Neural progenitor cell (in vitro differentiated cells): ENCODE results near the gene TGM3. TPM values are rescaled to one million over a fixed set of nuclear protein-coding genes. Genes with fewer than 3 reads are reported as not detected.

Experiments used
- DNase-seq: peaks from one replicate; pipeline ENCODE4 v3.0.0-alpha.2; 2016; ENCODE audit warnings: low spot score
- H2AFZ ChIP-seq: fragments of 200-600 bp; sonication (generic); replicated peaks from 2 replicates; pipeline ENCODE4 v1.6.1; 2016; ENCODE audit warnings: antibody characterized with exemption
- H3F3A ChIP-seq: fragments of 200-600 bp; sonication (generic); 2 replicates; pipeline ENCODE4 v1.6.1; 2016; ENCODE audit warnings: antibody characterized with exemption, low read depth
- H3K27ac ChIP-seq: fragments of 200-600 bp; sonication (generic); 2 replicates; pipeline ENCODE4 v1.5.1; 2016; ENCODE audit warnings: mild to moderate bottlenecking
- H3K27me3 ChIP-seq: fragments of 200-600 bp; sonication (generic); 2 replicates; pipeline ENCODE4 v1.6.1; 2016; ENCODE audit warnings: mild to moderate bottlenecking, moderate library complexity
- H3K36me3 ChIP-seq: fragments of 200-600 bp; sonication (generic); 2 replicates; pipeline ENCODE4 v1.5.1; 2016
- H3K4me1 ChIP-seq: fragments of 200-600 bp; sonication (generic); 2 replicates; pipeline ENCODE4 v1.6.1; 2016; ENCODE audit warnings: mixed run types
- H3K4me2 ChIP-seq: fragments of 200-600 bp; sonication (generic); 2 replicates; pipeline ENCODE4 v1.6.1; 2016
- H3K4me3 ChIP-seq: fragments of 200-600 bp; sonication (generic); 2 replicates; pipeline ENCODE4 v1.5.1; 2016
- H3K79me2 ChIP-seq: fragments of 200-600 bp; sonication (generic); 2 replicates; pipeline ENCODE4 v1.6.1; 2016; ENCODE audit warnings: low read depth
- H3K9ac ChIP-seq: fragments of 200-600 bp; sonication (generic); 2 replicates; pipeline ENCODE4 v1.6.1; 2016
- H3K9me3 ChIP-seq: fragments of 200-600 bp; sonication (generic); 2 replicates; pipeline ENCODE4 v1.5.1; 2016; ENCODE audit warnings: low read depth
- H4K20me1 ChIP-seq: fragments of 200-600 bp; sonication (generic); 2 replicates; pipeline ENCODE4 v1.6.1; 2016; ENCODE audit warnings: low read depth
- H3K27ac Mint-ChIP-seq: 3 replicates; pipeline ENCODE4 v1.8.0; 2021; ENCODE audit warnings: mixed read lengths
- H3K27me3 Mint-ChIP-seq: 2 replicates; pipeline ENCODE4 v1.8.0; 2022; ENCODE audit warnings: low read depth, mild to moderate bottlenecking, inconsistent platforms, moderate library complexity, mixed read lengths; ENCODE audit not compliant: insufficient read depth
- H3K36me3 Mint-ChIP-seq: 3 replicates; pipeline ENCODE4 v1.8.0; 2021; ENCODE audit warnings: mixed read lengths
- H3K4me1 Mint-ChIP-seq: 3 replicates; pipeline ENCODE4 v1.8.0; 2021; ENCODE audit warnings: mixed read lengths
- H3K4me3 Mint-ChIP-seq: 3 replicates; pipeline ENCODE4 v1.8.0; 2021; ENCODE audit warnings: mild to moderate bottlenecking, moderate library complexity, mixed read lengths
- H3K9me3 Mint-ChIP-seq: 3 replicates; pipeline ENCODE4 v1.8.0; 2020; ENCODE audit warnings: mixed read lengths
- CTCF ChIP-seq: fragments of 200-600 bp; sonication (generic); IDR thresholded peaks from 2 replicates; pipeline ENCODE4 v1.5.1; 2017; ENCODE audit warnings: antibody characterized with exemption, mild to moderate bottlenecking
- EZH2 ChIP-seq: fragments of 200-600 bp; sonication (generic); IDR thresholded peaks from 2 replicates; pipeline ENCODE4 v1.6.1; 2017; ENCODE audit warnings: antibody characterized with exemption, mild to moderate bottlenecking, moderate library complexity
- EZH2phosphoT487 ChIP-seq: fragments of 200-600 bp; sonication (generic); IDR thresholded peaks from 2 replicates; pipeline ENCODE4 v1.6.1; 2017; ENCODE audit warnings: antibody characterized with exemption
- total RNA-seq: library from RNA; depleted of rRNA; stranded (reverse); fragments of >200 nt; gene quantifications from 2 replicates; pipeline ENCODE4 v1.2.3, GENCODE V29; 2015; ENCODE audit warnings: low replicate concordance

TGM3 gene
- total RNA-seq, 1 donor from 2014 or later, result not detected

DNA sequence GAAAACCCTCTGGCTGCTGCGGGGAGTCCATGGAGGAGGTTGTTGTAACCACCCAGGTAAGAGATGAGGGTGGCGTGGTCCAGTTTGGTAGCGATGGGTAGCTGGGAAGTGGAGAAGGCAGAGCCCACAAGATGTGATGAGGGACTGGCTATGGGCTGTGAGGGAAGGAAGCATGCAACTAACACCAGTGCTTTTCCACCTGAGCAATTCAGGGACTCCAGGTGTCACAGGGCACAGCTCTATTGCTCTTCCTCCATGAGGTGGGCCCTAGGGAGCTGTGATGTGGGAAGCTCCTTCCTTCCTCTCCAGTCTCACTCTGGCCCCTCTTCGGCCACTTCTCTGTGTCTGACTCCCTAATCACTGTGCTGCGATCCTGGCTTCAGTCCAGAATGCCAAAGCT, 52.5 kb downstream of the TGM3 start:
- Histone ChIP-seq H3K4me3 (no peak overlapping the region), H3K4me1 (no peaks in the 10 kb centered on the region), H3K9me3 (no peaks in the 10 kb centered on the region), H3K4me2 (no peak overlapping the region), H2AFZ (no peak overlapping the region), H3K36me3 (no peaks in the 10 kb centered on the region), H3K27ac (no peak overlapping the region), H4K20me1 (no peaks in the 10 kb centered on the region), H3K9ac (no peak overlapping the region), H3K27me3 (no peaks in the 10 kb centered on the region), H3F3A (no peaks in the 10 kb centered on the region), H3K79me2 (no peaks in the 10 kb centered on the region)
- H3K4me1 Mint-ChIP-seq, result peaks cover 7% of the 10 kb centered on the region
- H3K36me3 Mint-ChIP-seq, result no peaks in the 10 kb centered on the region
- H3K27me3 Mint-ChIP-seq, result peaks cover 4% of the 10 kb centered on the region
- no peak overlapping the region for H3K4me3 Mint-ChIP-seq
- no peak overlapping the region for H3K27ac Mint-ChIP-seq
- TF ChIP-seq CTCF, result no peak
- TF ChIP-seq EZH2, result no peak
- TF ChIP-seq EZH2phosphoT487, result no peak
- H3K9me3 Mint-ChIP-seq, result peaks cover 10% of the 10 kb centered on the region
- no peak for DNase-seq

DNA sequence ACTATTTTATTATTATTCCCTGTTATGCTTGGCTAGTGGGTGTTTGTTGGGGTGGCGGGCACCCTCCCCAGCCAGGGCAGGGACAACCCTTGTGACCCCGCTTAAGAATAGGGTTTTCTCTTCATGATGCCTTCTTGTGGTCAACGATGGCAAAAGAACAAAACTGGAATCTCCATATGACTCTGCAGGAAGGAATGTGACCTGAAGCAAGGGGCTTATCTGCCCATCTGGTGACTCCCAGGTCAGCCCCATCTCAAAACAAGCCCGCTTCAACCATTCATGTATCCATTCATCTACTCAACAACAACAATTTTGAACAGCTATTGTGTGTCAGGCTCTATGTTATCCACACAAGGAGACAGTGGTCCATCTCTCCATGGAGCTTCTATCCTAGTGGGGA, 54.0 kb downstream of the TGM3 start:
- H3K27ac Mint-ChIP-seq, result no peak overlapping the region
- H3K9me3 Mint-ChIP-seq, result peaks cover 10% of the 10 kb centered on the region
- Histone ChIP-seq H2AFZ (no peak overlapping the region), H3K4me2 (no peak overlapping the region), H3K79me2 (no peaks in the 10 kb centered on the region), H3K4me1 (no peaks in the 10 kb centered on the region), H3K27me3 (no peaks in the 10 kb centered on the region), H3K9ac (no peak overlapping the region), H3K27ac (no peak overlapping the region), H3K36me3 (no peaks in the 10 kb centered on the region), H3K4me3 (no peak overlapping the region), H4K20me1 (no peaks in the 10 kb centered on the region), H3K9me3 (no peaks in the 10 kb centered on the region), H3F3A (no peaks in the 10 kb centered on the region)
- H3K4me3 Mint-ChIP-seq, result no peak overlapping the region
- H3K27me3 Mint-ChIP-seq, result peaks cover 4% of the 10 kb centered on the region
- H3K36me3 Mint-ChIP-seq, result no peaks in the 10 kb centered on the region
- no peak for DNase-seq
- TF ChIP-seq EZH2 (no peak), EZH2phosphoT487 (no peak), CTCF (no peak)
- H3K4me1 Mint-ChIP-seq, result peaks cover 7% of the 10 kb centered on the region

DNA sequence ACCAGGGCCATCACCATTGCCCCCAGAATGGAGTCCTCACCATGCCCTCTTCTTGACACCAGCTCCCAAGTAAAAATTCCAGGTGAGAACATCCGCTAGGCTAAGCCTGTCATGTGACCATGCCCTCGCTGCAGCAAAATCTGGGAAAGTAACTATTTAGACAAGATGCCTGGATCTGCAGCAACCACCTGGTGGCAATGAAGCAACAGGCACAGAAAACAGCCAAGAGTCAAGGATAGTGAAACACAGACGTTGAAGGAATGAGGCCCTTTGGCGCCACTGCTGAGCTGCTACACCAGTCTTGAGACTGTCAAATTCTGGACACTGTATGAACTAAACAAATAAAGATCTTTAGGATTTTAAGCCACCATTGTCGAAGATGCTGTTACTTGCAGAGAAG, 54.8 kb downstream of the TGM3 start:
- H2AFZ ChIP-seq, result no peak overlapping the region
- no peaks in the 10 kb centered on the region for H3F3A ChIP-seq
- Mint-ChIP-seq H3K9me3 (peaks cover 10% of the 10 kb centered on the region), H3K36me3 (no peaks in the 10 kb centered on the region), H3K4me3 (no peak overlapping the region), H3K27me3 (peaks cover 4% of the 10 kb centered on the region), H3K4me1 (peaks cover 7% of the 10 kb centered on the region), H3K27ac (no peak overlapping the region)
- no peaks in the 10 kb centered on the region for H3K9me3 ChIP-seq
- no peaks in the 10 kb centered on the region for H3K36me3 ChIP-seq
- no peaks in the 10 kb centered on the region for H3K27me3 ChIP-seq
- H3K79me2 ChIP-seq, result no peaks in the 10 kb centered on the region
- no peaks in the 10 kb centered on the region for H3K4me1 ChIP-seq
- no peak overlapping the region for H3K9ac ChIP-seq
- no peak for DNase-seq
- TF ChIP-seq EZH2, result no peak
- no peak for TF ChIP-seq CTCF
- no peak for TF ChIP-seq EZH2phosphoT487
- H3K27ac ChIP-seq, result no peak overlapping the region
- no peak overlapping the region for H3K4me2 ChIP-seq
- no peaks in the 10 kb centered on the region for H4K20me1 ChIP-seq
- no peak overlapping the region for H3K4me3 ChIP-seq

GRCh38 chr20:2353231-2353630, 57.4 kb downstream of the TGM3 start:
- H3F3A ChIP-seq, result no peaks in the 10 kb centered on the region
- H3K9ac ChIP-seq, result no peak overlapping the region
- Mint-ChIP-seq H3K9me3 (peaks cover 5% of the 10 kb centered on the region), H3K36me3 (no peaks in the 10 kb centered on the region), H3K4me3 (no peak overlapping the region), H3K27ac (no peak overlapping the region), H3K27me3 (peaks cover 7% of the 10 kb centered on the region), H3K4me1 (peaks cover 7% of the 10 kb centered on the region)
- no peaks in the 10 kb centered on the region for H3K79me2 ChIP-seq
- no peaks in the 10 kb centered on the region for H3K36me3 ChIP-seq
- no peak overlapping the region for H3K4me2 ChIP-seq
- DNase-seq, result peak; percentile 0
- H3K4me1 ChIP-seq, result no peaks in the 10 kb centered on the region
- TF ChIP-seq CTCF (no peak), EZH2phosphoT487 (no peak), EZH2 (no peak)
- no peaks in the 10 kb centered on the region for H3K9me3 ChIP-seq
- H4K20me1 ChIP-seq, result no peaks in the 10 kb centered on the region
- H3K4me3 ChIP-seq, result no peak overlapping the region
- no peaks in the 10 kb centered on the region for H3K27me3 ChIP-seq
- no peak overlapping the region for H2AFZ ChIP-seq
- H3K27ac ChIP-seq, result no peak overlapping the region
